Adipocyte (in vitro differentiated cells): Measurements from ENCODE around the gene ECSIT.
"Not testable (repeated sequence)": the region's sequence is repeated elsewhere in the genome, so short reads cannot be mapped to it uniquely, and the experiment has no call there.

Experiments
- DNase-seq: peaks from one replicate; pipeline ENCODE4 v3.0.0-alpha.2; 2015; ENCODE audit warnings: low read depth
- H3K27me3 ChIP-seq: replicated peaks from 2 replicates; pipeline ENCODE4 v1.7.0; 2013; ENCODE audit warnings: mild to moderate bottlenecking, low read length, moderate library complexity; ENCODE audit not compliant: control insufficient read depth, insufficient read depth
- H3K36me3 ChIP-seq: 2 replicates; pipeline ENCODE4 v1.7.0; 2013; ENCODE audit warnings: low read length, mild to moderate bottlenecking, moderate library complexity; ENCODE audit not compliant: control insufficient read depth, insufficient read depth, severe bottlenecking
- H3K4me1 ChIP-seq: 2 replicates; pipeline ENCODE4 v1.7.0; 2013; ENCODE audit warnings: mild to moderate bottlenecking, low read length, moderate library complexity; ENCODE audit not compliant: control insufficient read depth, insufficient read depth
- H3K4me3 ChIP-seq: 2 replicates; pipeline ENCODE4 v1.7.0; 2013; ENCODE audit warnings: mild to moderate bottlenecking, low read length, moderate library complexity
- H3K9ac ChIP-seq: 2 replicates; pipeline ENCODE4 v1.7.0; 2013; ENCODE audit warnings: mild to moderate bottlenecking, low read length, moderate library complexity
- H3K9me3 ChIP-seq: 2 replicates; pipeline ENCODE4 v1.7.0; 2013; ENCODE audit warnings: mild to moderate bottlenecking, low read length, moderate library complexity; ENCODE audit not compliant: control insufficient read depth

The ECSIT gene

GRCh38 chr19:11481534-11482383, 47.2 kb downstream of the ECSIT start:
- Histone ChIP-seq H3K36me3 (no peaks in the 10 kb centered on the region), H3K4me3 (peak overlapping the region; percentile 63), H3K27me3 (peaks cover 15% of the 10 kb centered on the region), H3K9me3 (no peaks in the 10 kb centered on the region), H3K4me1 (peaks cover 7% of the 10 kb centered on the region), H3K9ac (no peak overlapping the region)
- DNase-seq: peak; percentile 74

- Histone ChIP-seq H3K4me3 (no peak within 1 kb of the TSS), H3K27me3 (peaks cover 17% of the 10 kb centered on the region), H3K9me3 (no peaks in the 10 kb centered on the region), H3K4me1 (peaks cover 7% of the 10 kb centered on the region), H3K9ac (no peak within 1 kb of the TSS), H3K36me3 (no peaks in the 10 kb centered on the region)
- DNase-seq: no peak
Observed at GRCh38 chr19:11480715-11481533, 48.0 kb downstream of the ECSIT start, which contains the start of gene ELAVL3. TSS of gene ELAVL3 (minus strand) at chr19:11481046. CDS start at chr19:11480608, 438 bp downstream.

- H3K9me3 ChIP-seq: no peaks in the 10 kb centered on the region
- H3K4me3 ChIP-seq: no peak overlapping the region
- H3K9ac ChIP-seq: no peak overlapping the region
- DNase-seq: no peak
- peaks cover 7% of the 10 kb centered on the region for H3K4me1 ChIP-seq
- H3K36me3 ChIP-seq: no peaks in the 10 kb centered on the region
- peaks cover 17% of the 10 kb centered on the region for H3K27me3 ChIP-seq
Observed at GRCh38 chr19:11479898-11480714, 48.8 kb downstream of the ECSIT start.

GRCh38 chr19:11479090-11479897, 49.6 kb downstream of the ECSIT start:
- H3K27me3 ChIP-seq: peaks cover 17% of the 10 kb centered on the region
- H3K4me3 ChIP-seq: no peak overlapping the region
- DNase-seq: peak; percentile 28
- no peaks in the 10 kb centered on the region for H3K9me3 ChIP-seq
- H3K36me3 ChIP-seq: no peaks in the 10 kb centered on the region
- H3K4me1 ChIP-seq: peaks cover 7% of the 10 kb centered on the region
- no peak overlapping the region for H3K9ac ChIP-seq

DNA sequence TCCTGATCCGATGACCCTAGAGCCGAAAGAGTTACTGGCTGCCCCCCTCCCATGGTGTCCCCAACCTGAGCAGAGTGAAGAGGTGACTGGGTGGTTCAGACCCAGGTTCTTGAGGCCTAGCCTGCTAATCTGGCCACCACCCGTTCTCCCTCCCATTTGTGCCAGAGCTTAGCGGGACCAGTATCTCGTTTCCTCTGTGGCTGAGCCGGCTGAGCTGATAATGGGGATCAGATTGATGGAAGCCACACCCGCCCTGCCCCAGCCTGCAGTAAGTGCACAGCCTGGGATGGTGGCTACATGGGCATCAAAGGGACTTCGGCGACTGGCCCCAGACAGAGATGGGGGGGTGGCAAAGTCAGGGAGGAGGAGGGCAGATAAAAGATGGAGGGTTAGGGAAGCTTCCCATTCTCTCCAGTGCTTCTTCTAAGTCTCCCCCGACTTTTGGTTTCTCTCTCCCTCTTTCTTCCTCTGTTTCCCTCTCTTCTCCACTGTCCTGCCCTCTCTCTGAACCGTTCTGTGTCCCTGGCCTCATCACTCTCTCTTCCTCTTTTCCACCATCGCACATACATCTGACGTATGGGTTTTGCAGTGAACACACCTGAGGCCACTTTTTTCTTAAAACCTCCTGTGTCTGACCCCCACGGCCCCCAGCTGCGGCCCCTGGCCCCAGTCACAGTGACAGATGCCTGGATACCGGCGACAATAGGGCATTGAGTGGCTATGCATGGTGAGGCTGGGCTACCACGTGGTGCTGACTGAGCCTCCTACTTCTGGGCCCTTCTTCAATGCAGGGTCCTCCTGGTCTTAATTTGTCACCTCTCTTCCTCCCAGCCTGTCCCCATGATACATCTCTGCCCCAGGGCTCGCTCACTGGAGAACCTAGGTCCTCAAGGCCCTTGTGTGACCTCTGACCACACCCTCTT, 50.5 kb downstream of the ECSIT start:
- Histone ChIP-seq H3K27me3 (peaks cover 17% of the 10 kb centered on the region), H3K4me3 (no peak overlapping the region)

GRCh38 chr19:11475861-11476260, 53.1 kb downstream of the ECSIT start:
- no peaks in the 10 kb centered on the region for H3K9me3 ChIP-seq
- H3K4me3 ChIP-seq: no peak overlapping the region
- H3K27me3 ChIP-seq: peaks cover 12% of the 10 kb centered on the region
- H3K4me1 ChIP-seq: no peaks in the 10 kb centered on the region
- H3K9ac ChIP-seq: no peak overlapping the region
- no peaks in the 10 kb centered on the region for H3K36me3 ChIP-seq
- DNase-seq: no peak

More for the DNA sequence above, 50.5 kb downstream of the ECSIT start:
- no peaks in the 10 kb centered on the region for H3K36me3 ChIP-seq
- H3K9ac ChIP-seq: no peak overlapping the region
- DNase-seq: no peak
- H3K4me1 ChIP-seq: peaks cover 7% of the 10 kb centered on the region
- no peaks in the 10 kb centered on the region for H3K9me3 ChIP-seq

- H3K27me3 ChIP-seq: peaks cover 12% of the 10 kb centered on the region
- H3K9ac ChIP-seq: not testable (repeated sequence)
Observed at GRCh38 chr19:11475343-11475742, 53.6 kb downstream of the ECSIT start.

GRCh38 chr19:11473725-11474124, 55.2 kb downstream of the ECSIT start:
- Histone ChIP-seq H3K27me3 (peaks cover 7% of the 10 kb centered on the region), H3K9ac (no peak overlapping the region), H3K4me3 (no peak overlapping the region), H3K9me3 (no peaks in the 10 kb centered on the region), H3K36me3 (no peaks in the 10 kb centered on the region), H3K4me1 (no peaks in the 10 kb centered on the region)
- DNase-seq: no peak

More at GRCh38 chr19:11475343-11475742, 53.6 kb downstream of the ECSIT start:
- H3K36me3 ChIP-seq, H3K4me1 ChIP-seq, DNase-seq, H3K4me3 ChIP-seq, H3K9me3 ChIP-seq: not testable (repeated sequence)

DNA sequence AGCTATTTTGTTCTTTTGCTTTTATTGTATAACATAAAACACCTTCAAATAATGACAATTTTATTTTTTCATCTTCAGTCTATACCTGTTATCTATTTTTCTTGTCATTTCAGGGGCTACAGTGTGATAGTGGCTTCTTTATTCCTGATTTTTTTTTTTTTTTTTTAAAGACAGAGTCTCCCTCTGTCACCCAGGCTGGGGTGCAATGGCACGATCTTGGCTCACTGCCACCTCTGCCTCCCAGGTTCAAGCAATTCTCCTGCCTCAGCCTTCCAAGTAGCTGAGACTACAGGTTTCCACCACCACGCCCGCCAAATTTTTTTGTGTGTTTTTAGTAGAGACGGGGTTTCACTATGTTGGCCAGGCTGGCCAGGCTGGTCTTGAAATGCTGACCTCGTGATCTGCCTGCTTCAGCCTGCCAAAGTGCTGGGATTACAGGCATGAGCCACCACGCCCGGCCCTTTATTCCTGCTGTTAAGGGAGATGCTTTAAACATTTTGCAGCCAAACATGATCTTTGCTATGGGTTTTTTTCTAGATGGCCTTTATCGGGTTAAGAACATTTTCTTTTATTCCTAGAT, 60.6 kb downstream of the ECSIT start:
- not testable (repeated sequence) for H3K4me1 ChIP-seq, H3K4me3 ChIP-seq, H3K9ac ChIP-seq, DNase-seq, H3K27me3 ChIP-seq, H3K36me3 ChIP-seq, H3K9me3 ChIP-seq
